Heart left ventricle (tissue), 16 donors: ENCODE measurements around the gene RAB3GAP1. TPM values are rescaled to one million over a fixed set of nuclear protein-coding genes. Genes with fewer than 3 reads are reported as not detected.

Experiments used
- ATAC-seq, 4 donors: fragments of 200-7000 bp; cut with Tn5 transposase; one replicate each; pipeline ENCODE4 v1.9.1; 2020 to 2022; ENCODE audit warnings: moderate library complexity in 4 of 4, mild to moderate bottlenecking in 3 of 4, moderate number of reproducible peaks in 1 of 4
- DNase-seq, 5 donors: peaks; one replicate each; pipeline ENCODE4 v3.0.0-alpha.2; 2020
- H3K27ac ChIP-seq, 12 donors: fragments of 200-600 bp; sonication (generic) in 4 of 12; one replicate each; pipeline versions ENCODE4 v1.5.0 to v1.8.0; 2016 to 2022; ENCODE audit warnings: mild to moderate bottlenecking in 2 of 12
- H3K27me3 ChIP-seq, 9 donors: fragments of 200-600 bp; sonication (generic) in 2 of 9; one replicate each; pipeline versions ENCODE4 v1.5.1 to v1.8.0; 2016 to 2022; ENCODE audit warnings: mild to moderate bottlenecking in 3 of 9
- H3K36me3 ChIP-seq, 9 donors: fragments of 200-600 bp; sonication (generic) in 2 of 9; one replicate each; pipeline versions ENCODE4 v1.5.0 to v1.8.0; 2018 to 2022; ENCODE audit warnings: mild to moderate bottlenecking in 2 of 9
- H3K4me1 ChIP-seq, 12 donors: fragments of 200-600 bp; sonication (generic) in 4 of 12; one replicate each; pipeline versions ENCODE4 v1.5.0 to v1.8.0; 2016 to 2022; ENCODE audit warnings: mild to moderate bottlenecking in 3 of 12
- H3K4me3 ChIP-seq, 12 donors: fragments of 200-600 bp; sonication (generic) in 4 of 12; one replicate each; pipeline versions ENCODE4 v1.5.0 to v1.8.0; 2017 to 2022; ENCODE audit warnings: mild to moderate bottlenecking in 9 of 12, moderate library complexity in 4 of 12
- H3K9me3 ChIP-seq, 12 donors: fragments of 200-600 bp; sonication (generic) in 4 of 12; one replicate each; pipeline versions ENCODE4 v1.5.0 to v1.8.0; 2016 to 2022; ENCODE audit warnings: mild to moderate bottlenecking in 1 of 12
- CTCF ChIP-seq, 12 donors: fragments of 200-600 bp; sonication (generic) in 4 of 12; IDR thresholded peaks; one replicate each; pipeline versions ENCODE4 v1.5.0 to v1.8.0; 2018 to 2022; ENCODE audit warnings: antibody characterized with exemption in 12 of 12, mild to moderate bottlenecking in 5 of 12
- POLR2A ChIP-seq, 2 donors: fragments of 450-650 bp; IDR thresholded peaks; one replicate each; pipeline ENCODE4 v1.6.1; 2017; ENCODE audit warnings: antibody characterized with exemption in 2 of 2, mild to moderate bottlenecking in 2 of 2, moderate library complexity in 2 of 2
- WGBS, 4 donors: extraction: QIAGEN DNeasy Blood & Tissue Kit in 2 of 4; methylation state at CpG; one replicate each; pipeline versions ENCODE4 v1.1.5 to v1.1.7; 2013 to 2018; 5-methylcytosine and 5-hydroxymethylcytosine counted together
- intact Hi-C, 10 donors: fragments of 100-400 bp; cut with DNase I; formaldehyde crosslinking; loops; one replicate each; pipeline versions ENCODE4 v1.11.1 to v1.14.2; 2022
- polyA plus RNA-seq, 2 donors: library from polyadenylated mRNA; stranded (reverse); fragments of 200-250 nt; gene quantifications; one replicate each; pipeline ENCODE4 v1.2.3, GENCODE V29; 2013
- total RNA-seq, 9 donors: library from RNA; depleted of rRNA in 2 of 9; stranded (reverse); fragments of >200 nt in 2 of 9; fragmentation: NEBNext Ultra II Directional in 3 of 9; extraction: Animal tissue kit (Norgen Biotek cat#: 25700) in 3 of 9; gene quantifications; one replicate each; pipeline versions ENCODE4 v1.1.0 to v1.2.4, GENCODE V29; 2016 to 2023
- donor health status: ischemic (EF 13 %, LVEDD 7.1; RV severe dilation, severe dysfunction).
- donor health status: healthy with polysubstance abuse.
- donor health status: DM: no; HTN: yes; CAD: no.
- donor health status: DM: no; HTN: no; CAD: no.
- donor health status: ischemic (EF 25% LVEDD 6.9; RV normal size, moderate dysfunction).
- donor health status: ischemic (EF 25% LVEDD 5.7; RV mildly dilated, moderate dysfunction).
- donor health status: healthy.
- donor health status: DM: yes; HTN: yes; CAD: no.
- donor health status: ischemic (EF 35%, LVEDD 5.7; RV mildly dilated, moderate dysfunction).
- donor health status: nonischemic (EF 11% LVEDD 7.7; RV severe dilation, severe dysfunction).
- donor health status: DM: yes; HTN: yes; CAD: no.
- donor health status: PGD.
- donor health status: ischemic (EF 29% LVEDD 5.4; RV normal size, mild dysfunction).
- donor health status: nonischemic (EF 23%, LVEDD 6.1; RV moderate dilation, normal function).

RAB3GAP1 gene
- total and polyA plus RNA-seq, 11 donors, result 16.7 to 63.6 (median 47.2) TPM

GRCh38 chr2:135159191-135159590 lies 107.1 kb downstream of the RAB3GAP1 start:
- Histone ChIP-seq H3K9me3 (no peaks in the 10 kb centered on the region), H3K27ac (no peak overlapping the region), H3K27me3 (no peaks in the 10 kb centered on the region), H3K36me3 (peaks cover 0 to 100% (median 77%) of the 10 kb centered on the region in 9 donors), H3K4me1 (no peaks in the 10 kb centered on the region), H3K4me3 (no peak overlapping the region)
- TF ChIP-seq CTCF (IDR thresholded peaks at IDR 0.05) (no peak), POLR2A (IDR thresholded peaks at IDR 0.05) (no peak)
- ATAC-seq (no peak), DNase-seq (no peak)
- intact Hi-C loops, result no loop called here
- 89 to 98% (median 94%) methylated on average over 2 of the region's 2 CpGs for WGBS, 4 donors

GRCh38 chr2:135162377-135162776 lies 110.3 kb downstream of the RAB3GAP1 start:
- intact Hi-C loops, result loop anchor here in 1 of 10 donors (10.0 kb wide), 1 partner anchor 602 kb away; no protein-coding TSS in a partner anchor
- 88 to 92% (median 89%) methylated on average over 5 of the region's 5 CpGs for WGBS, 4 donors
- TF ChIP-seq POLR2A (IDR thresholded peaks at IDR 0.05) (no peak), CTCF (IDR thresholded peaks at IDR 0.05) (no peak)
- H3K27ac ChIP-seq, result no peak overlapping the region
- DNase-seq (no peak), ATAC-seq (no peak)
- no peaks in the 10 kb centered on the region for H3K9me3 ChIP-seq
- H3K4me1 ChIP-seq, result no peaks in the 10 kb centered on the region
- H3K27me3 ChIP-seq, result no peaks in the 10 kb centered on the region
- H3K4me3 ChIP-seq, result no peak overlapping the region
- peaks cover 0 to 100% (median 79%) of the 10 kb centered on the region in 9 donors for H3K36me3 ChIP-seq

- Histone ChIP-seq H3K27ac (no peak overlapping the region), H3K4me1 (no peaks in the 10 kb centered on the region), H3K27me3 (no peaks in the 10 kb centered on the region), H3K9me3 (no peaks in the 10 kb centered on the region), H3K36me3 (peaks cover 0 to 100% (median 82%) of the 10 kb centered on the region in 9 donors), H3K4me3 (no peak overlapping the region)
- TF ChIP-seq POLR2A (IDR thresholded peaks at IDR 0.05) (no peak), CTCF (IDR thresholded peaks at IDR 0.05) (no peak)
- DNase-seq (no peak), ATAC-seq (no peak)
- 69 to 74% (median 72%) methylated on average over 4 of the region's 4 CpGs for WGBS, 4 donors
- intact Hi-C loops, result loop anchor here in 1 of 10 donors (10.0 kb wide), 1 partner anchor 602 kb away; no protein-coding TSS in a partner anchor
Measured at GRCh38 chr2:135162786-135163185, 110.7 kb downstream of the RAB3GAP1 start.

GRCh38 chr2:135163306-135163705 lies 111.2 kb downstream of the RAB3GAP1 start:
- ATAC-seq (no peak), DNase-seq (no peak)
- H3K36me3 ChIP-seq, result peaks cover 0 to 100% (median 82%) of the 10 kb centered on the region in 9 donors
- no peaks in the 10 kb centered on the region for H3K4me1 ChIP-seq
- no peak overlapping the region for H3K27ac ChIP-seq
- WGBS, 4 donors, result 90 to 95% (median 92%) methylated on average over 2 of the region's 2 CpGs
- no peaks in the 10 kb centered on the region for H3K9me3 ChIP-seq
- intact Hi-C loops, result loop anchor here in 1 of 10 donors (10.0 kb wide), 1 partner anchor 601 kb away; no protein-coding TSS in a partner anchor
- H3K27me3 ChIP-seq, result no peaks in the 10 kb centered on the region
- TF ChIP-seq POLR2A (IDR thresholded peaks at IDR 0.05), result no peak
- TF ChIP-seq CTCF (IDR thresholded peaks at IDR 0.05), result no peak
- H3K4me3 ChIP-seq, result no peak overlapping the region
